ENCODE data around the gene LRFN3.
"Not testable (repeated sequence)": the region's sequence is repeated elsewhere in the genome, so short reads cannot be mapped to it uniquely, and the experiment has no call there.

The LRFN3 gene

GRCh38 chr19:35963514-35963913 lies 27.3 kb downstream of the LRFN3 start:
- FAIRE-seq = no peak

GRCh38 chr19:35966771-35967170 lies 30.6 kb downstream of the LRFN3 start:
- no peak for DNase-seq (ENCODE audit: low spot score)
- FAIRE-seq = no peak

More at GRCh38 chr19:35963514-35963913, 27.3 kb downstream of the LRFN3 start:
- DNase-seq (ENCODE audit: low spot score) = no peak

GRCh38 chr19:35973487-35973886 lies 37.3 kb downstream of the LRFN3 start:
- FAIRE-seq = no peak
- DNase-seq (ENCODE audit: low spot score) = no peak

- no peak for FAIRE-seq
These were observed 39.5 kb downstream of the LRFN3 start for GRCh38 chr19:35975608-35976214.

GRCh38 chr19:35977446-35978222 lies 41.5 kb downstream of the LRFN3 start:
- FAIRE-seq = no peak
- no peak for DNase-seq (ENCODE audit: low spot score)

More at GRCh38 chr19:35975608-35976214, 39.5 kb downstream of the LRFN3 start:
- no peak for DNase-seq (ENCODE audit: low spot score)

GRCh38 chr19:35978271-35978670 lies 42.1 kb downstream of the LRFN3 start:
- no peak for FAIRE-seq
- DNase-seq (ENCODE audit: low spot score) = no peak

- no peak for FAIRE-seq
These were observed 42.7 kb downstream of the LRFN3 start for GRCh38 chr19:35978832-35979365.

GRCh38 chr19:35980997-35981396 lies 44.8 kb downstream of the LRFN3 start:
- not testable (repeated sequence) for DNase-seq (ENCODE audit: low spot score); FAIRE-seq

More at GRCh38 chr19:35978832-35979365, 42.7 kb downstream of the LRFN3 start:
- no peak for DNase-seq (ENCODE audit: low spot score)

GRCh38 chr19:35983177-35983576 lies 47.0 kb downstream of the LRFN3 start:
- DNase-seq (ENCODE audit: low spot score) (no peak), FAIRE-seq (no peak)

- DNase-seq (ENCODE audit: low spot score) (no peak), FAIRE-seq (no peak)
These were observed 49.9 kb downstream of the LRFN3 start for GRCh38 chr19:35986111-35986510.

- no peak for DNase-seq (ENCODE audit: low spot score)
- no peak for FAIRE-seq
These were observed 50.7 kb downstream of the LRFN3 start for GRCh38 chr19:35986664-35987570.

GRCh38 chr19:35987571-35987896 lies 51.4 kb downstream of the LRFN3 start:
- DNase-seq (ENCODE audit: low spot score) = no peak
- FAIRE-seq = no peak

GRCh38 chr19:35988824-35989223 lies 52.6 kb downstream of the LRFN3 start:
- FAIRE-seq = no peak

GRCh38 chr19:35990156-35990555 lies 54.0 kb downstream of the LRFN3 start:
- DNase-seq (ENCODE audit: low spot score) (no peak), FAIRE-seq (no peak)

More at GRCh38 chr19:35988824-35989223, 52.6 kb downstream of the LRFN3 start:
- DNase-seq (ENCODE audit: low spot score) = no peak

GRCh38 chr19:35990771-35991730 lies 54.9 kb downstream of the LRFN3 start:
- FAIRE-seq = no peak
- no peak for DNase-seq (ENCODE audit: low spot score)

- no peak for DNase-seq (ENCODE audit: low spot score)
These were observed 55.7 kb downstream of the LRFN3 start for GRCh38 chr19:35991731-35992450.

GRCh38 chr19:35992907-35993765 lies 57.0 kb downstream of the LRFN3 start:
- no peak for FAIRE-seq
- no peak for DNase-seq (ENCODE audit: low spot score)

More at GRCh38 chr19:35991731-35992450, 55.7 kb downstream of the LRFN3 start:
- FAIRE-seq = no peak

- DNase-seq (ENCODE audit: low spot score) (no peak), FAIRE-seq (no peak)
These were observed 57.9 kb downstream of the LRFN3 start for GRCh38 chr19:35993923-35994598.

All from RCC 7860 (cell line).